ENCODE measurements around the gene CHMP1B.
A peak's percentile ranks its signal among the peaks of the same experiment; 100 is the strongest.
"Not testable (repeated sequence)": the region's sequence is repeated elsewhere in the genome, so short reads cannot be mapped to it uniquely, and the experiment has no call there.

Gene CHMP1B

GRCh38 chr18:11850821-11851145 lies 430 bp upstream of the CHMP1B start:
- H3K9me3 ChIP-seq (ENCODE audit: control insufficient read depth, insufficient read depth, low read length), result no peaks in the 10 kb centered on the region
- peaks cover 14% of the 10 kb centered on the region for H3K4me1 ChIP-seq (ENCODE audit: insufficient read depth, low read length)
- H3K36me3 ChIP-seq (ENCODE audit: insufficient read depth, low read length), result no peaks in the 10 kb centered on the region
- H3K9ac ChIP-seq (ENCODE audit: low read depth, low read length), result peak overlapping the region; percentile 100

- peak overlapping the region; percentile 100 for H3K9ac ChIP-seq (ENCODE audit: low read depth, low read length)
- H3K9me3 ChIP-seq (ENCODE audit: control insufficient read depth, insufficient read depth, low read length), result no peaks in the 10 kb centered on the region
- H3K4me1 ChIP-seq (ENCODE audit: insufficient read depth, low read length), result peaks cover 15% of the 10 kb centered on the region
- H3K36me3 ChIP-seq (ENCODE audit: insufficient read depth, low read length), result no peaks in the 10 kb centered on the region
Measured at GRCh38 chr18:11851806-11852337, 659 bp downstream of the CHMP1B start.

GRCh38 chr18:11854554-11854953 lies 3.3 kb downstream of the CHMP1B start:
- H3K4me1 ChIP-seq (ENCODE audit: insufficient read depth, low read length), result peaks cover 34% of the 10 kb centered on the region
- not testable (repeated sequence) for H3K9ac ChIP-seq (ENCODE audit: low read depth, low read length); H3K9me3 ChIP-seq (ENCODE audit: control insufficient read depth, insufficient read depth, low read length)

GRCh38 chr18:11857177-11857887 lies 6.1 kb downstream of the CHMP1B start:
- no peaks in the 10 kb centered on the region for H3K9me3 ChIP-seq (ENCODE audit: control insufficient read depth, insufficient read depth, low read length)
- peaks cover 31% of the 10 kb centered on the region for H3K4me1 ChIP-seq (ENCODE audit: insufficient read depth, low read length)
- H3K36me3 ChIP-seq (ENCODE audit: insufficient read depth, low read length), result no peaks in the 10 kb centered on the region
- peak overlapping the region; percentile 30 for H3K9ac ChIP-seq (ENCODE audit: low read depth, low read length)

More at GRCh38 chr18:11854554-11854953, 3.3 kb downstream of the CHMP1B start:
- H3K36me3 ChIP-seq (ENCODE audit: insufficient read depth, low read length), result not testable (repeated sequence)

- Histone ChIP-seq H3K36me3 (ENCODE audit: insufficient read depth, low read length) (no peaks in the 10 kb centered on the region), H3K9ac (ENCODE audit: low read depth, low read length) (no peak overlapping the region), H3K4me1 (ENCODE audit: insufficient read depth, low read length) (peaks cover 26% of the 10 kb centered on the region), H3K9me3 (ENCODE audit: control insufficient read depth, insufficient read depth, low read length) (no peaks in the 10 kb centered on the region)
Measured at GRCh38 chr18:11859282-11859830, 8.1 kb downstream of the CHMP1B start.

GRCh38 chr18:11859903-11860407 lies 8.7 kb downstream of the CHMP1B start:
- Histone ChIP-seq H3K9ac (ENCODE audit: low read depth, low read length) (no peak overlapping the region), H3K9me3 (ENCODE audit: control insufficient read depth, insufficient read depth, low read length) (no peaks in the 10 kb centered on the region), H3K4me1 (ENCODE audit: insufficient read depth, low read length) (peaks cover 26% of the 10 kb centered on the region), H3K36me3 (ENCODE audit: insufficient read depth, low read length) (no peaks in the 10 kb centered on the region)

- H3K36me3 ChIP-seq (ENCODE audit: insufficient read depth, low read length), result no peaks in the 10 kb centered on the region
- no peaks in the 10 kb centered on the region for H3K9me3 ChIP-seq (ENCODE audit: control insufficient read depth, insufficient read depth, low read length)
- peaks cover 26% of the 10 kb centered on the region for H3K4me1 ChIP-seq (ENCODE audit: insufficient read depth, low read length)
- H3K9ac ChIP-seq (ENCODE audit: low read depth, low read length), result no peak overlapping the region
Measured at GRCh38 chr18:11860594-11861450, 9.6 kb downstream of the CHMP1B start.

- Histone ChIP-seq H3K4me1 (ENCODE audit: insufficient read depth, low read length) (peaks cover 26% of the 10 kb centered on the region), H3K36me3 (ENCODE audit: insufficient read depth, low read length) (no peaks in the 10 kb centered on the region), H3K9me3 (ENCODE audit: control insufficient read depth, insufficient read depth, low read length) (no peaks in the 10 kb centered on the region), H3K9ac (ENCODE audit: low read depth, low read length) (no peak overlapping the region)
Measured at GRCh38 chr18:11861583-11862288, 10.5 kb downstream of the CHMP1B start.

- Histone ChIP-seq H3K36me3 (ENCODE audit: insufficient read depth, low read length) (no peaks in the 10 kb centered on the region), H3K4me1 (ENCODE audit: insufficient read depth, low read length) (peaks cover 18% of the 10 kb centered on the region), H3K9me3 (ENCODE audit: control insufficient read depth, insufficient read depth, low read length) (no peaks in the 10 kb centered on the region), H3K9ac (ENCODE audit: low read depth, low read length) (no peak overlapping the region)
Measured at GRCh38 chr18:11862468-11863137, 11.4 kb downstream of the CHMP1B start.

GRCh38 chr18:11864471-11864870 lies 13.3 kb downstream of the CHMP1B start:
- Histone ChIP-seq H3K4me1 (ENCODE audit: insufficient read depth, low read length) (peaks cover 6% of the 10 kb centered on the region; the same call in 1 of the 2 replicates), H3K36me3 (ENCODE audit: insufficient read depth, low read length) (no peaks in the 10 kb centered on the region), H3K9me3 (ENCODE audit: control insufficient read depth, insufficient read depth, low read length) (no peaks in the 10 kb centered on the region), H3K9ac (ENCODE audit: low read depth, low read length) (no peak overlapping the region)

- H3K36me3 ChIP-seq (ENCODE audit: insufficient read depth, low read length), result no peaks in the 10 kb centered on the region
- no peak overlapping the region for H3K9ac ChIP-seq (ENCODE audit: low read depth, low read length)
- no peaks in the 10 kb centered on the region for H3K4me1 ChIP-seq (ENCODE audit: insufficient read depth, low read length)
- no peaks in the 10 kb centered on the region for H3K9me3 ChIP-seq (ENCODE audit: control insufficient read depth, insufficient read depth, low read length)
Measured at GRCh38 chr18:11865071-11865470, 13.9 kb downstream of the CHMP1B start.

- Histone ChIP-seq H3K9ac (ENCODE audit: low read depth, low read length) (no peak overlapping the region), H3K36me3 (ENCODE audit: insufficient read depth, low read length) (no peaks in the 10 kb centered on the region), H3K4me1 (ENCODE audit: insufficient read depth, low read length) (no peaks in the 10 kb centered on the region), H3K9me3 (ENCODE audit: control insufficient read depth, insufficient read depth, low read length) (no peaks in the 10 kb centered on the region)
Measured at GRCh38 chr18:11866329-11866728, 15.1 kb downstream of the CHMP1B start.

- no peaks in the 10 kb centered on the region for H3K4me1 ChIP-seq (ENCODE audit: insufficient read depth, low read length)
- H3K36me3 ChIP-seq (ENCODE audit: insufficient read depth, low read length), result no peaks in the 10 kb centered on the region
- H3K9me3 ChIP-seq (ENCODE audit: control insufficient read depth, insufficient read depth, low read length), result no peaks in the 10 kb centered on the region
- no peak overlapping the region for H3K9ac ChIP-seq (ENCODE audit: low read depth, low read length)
Measured at GRCh38 chr18:11866764-11867163, 15.6 kb downstream of the CHMP1B start.

Measured in ES-I3 (cell line).